Activated CD4-positive, CD25-positive, alpha-beta regulatory T cell treated with anti-CD3 and anti-CD28 coated beads, Interleukin-2, amount 50 U/mL, for 16 hours (primary cell): ENCODE data around the gene KHDC3L.

Experiments
- DNase-seq: peaks from one replicate; pipeline ENCODE4 v3.0.0-alpha.2; 2020; ENCODE audit warnings: low read depth, low spot score

The KHDC3L gene, protein sequence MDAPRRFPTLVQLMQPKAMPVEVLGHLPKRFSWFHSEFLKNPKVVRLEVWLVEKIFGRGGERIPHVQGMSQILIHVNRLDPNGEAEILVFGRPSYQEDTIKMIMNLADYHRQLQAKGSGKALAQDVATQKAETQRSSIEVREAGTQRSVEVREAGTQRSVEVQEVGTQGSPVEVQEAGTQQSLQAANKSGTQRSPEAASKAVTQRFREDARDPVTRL

DNA sequence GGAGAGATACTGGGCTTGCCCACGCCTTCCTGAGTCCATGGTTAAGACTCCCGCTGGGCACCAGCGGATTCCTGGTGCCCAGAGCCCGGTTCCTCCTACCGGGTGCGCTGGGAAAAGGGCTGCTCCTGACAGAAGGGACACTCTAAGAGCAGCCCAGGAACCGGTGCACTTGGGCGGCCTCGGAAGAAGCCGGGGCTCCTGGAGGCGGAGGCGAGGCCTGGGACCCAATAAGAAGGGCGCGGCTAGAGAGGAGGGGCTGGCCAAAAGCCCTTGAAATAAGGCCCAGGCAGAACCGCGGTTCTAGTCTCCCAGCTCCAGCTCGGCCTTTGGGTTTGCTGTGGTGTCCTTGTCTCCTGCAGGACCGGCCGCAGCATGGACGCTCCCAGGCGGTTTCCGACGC, at the start of gene KHDC3L:
TSS of gene KHDC3L (plus strand) at position 301 of the 400 bp plus-strand sequence. CDS start at position 373, 72 bp downstream.
- no peak for DNase-seq

DNA sequence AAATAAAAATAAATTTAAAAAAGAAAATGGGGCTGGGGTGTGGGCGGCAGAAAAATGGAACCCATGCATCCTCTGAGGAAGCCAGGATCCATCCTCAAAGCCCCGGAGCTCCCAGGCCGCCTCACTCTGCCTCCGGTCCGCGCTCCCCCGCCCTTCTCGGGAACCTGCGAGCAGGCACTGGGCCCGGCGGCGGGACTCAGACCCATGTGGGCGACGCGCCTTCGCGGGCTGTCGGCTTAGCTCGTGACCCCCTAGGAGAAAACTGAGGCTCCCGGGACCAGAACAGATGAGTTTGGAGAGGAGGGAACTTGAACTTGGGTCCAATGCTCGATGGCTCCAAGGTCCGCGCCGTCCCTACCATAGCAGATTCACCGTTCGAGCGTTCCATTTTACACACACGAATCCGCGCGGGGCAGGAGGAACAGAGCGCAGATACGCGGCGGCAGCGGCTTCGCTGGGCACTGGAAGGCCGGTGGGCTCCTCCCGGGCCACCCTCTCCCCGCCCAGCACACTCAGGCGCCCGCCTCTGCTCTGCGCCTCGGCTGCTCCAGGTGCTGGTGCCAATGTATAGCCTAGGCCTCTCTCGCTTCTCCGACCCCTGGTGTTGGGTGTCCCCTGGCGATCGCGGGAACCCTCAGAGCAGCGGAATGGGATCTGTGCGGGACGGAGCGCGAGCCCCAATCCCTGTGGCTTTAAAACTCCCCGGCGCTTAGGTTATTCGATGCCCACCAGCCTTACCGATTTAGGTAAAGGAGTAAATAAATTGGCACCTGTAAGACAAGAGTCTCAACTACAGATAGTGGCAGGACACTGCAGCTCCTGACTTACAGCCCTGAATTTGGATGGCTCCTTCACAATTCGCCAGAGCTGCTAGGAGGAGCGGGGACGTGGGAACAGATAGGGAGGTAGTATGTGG, 47.6 kb upstream of the KHDC3L start:
- DNase-seq: no peak

DNA sequence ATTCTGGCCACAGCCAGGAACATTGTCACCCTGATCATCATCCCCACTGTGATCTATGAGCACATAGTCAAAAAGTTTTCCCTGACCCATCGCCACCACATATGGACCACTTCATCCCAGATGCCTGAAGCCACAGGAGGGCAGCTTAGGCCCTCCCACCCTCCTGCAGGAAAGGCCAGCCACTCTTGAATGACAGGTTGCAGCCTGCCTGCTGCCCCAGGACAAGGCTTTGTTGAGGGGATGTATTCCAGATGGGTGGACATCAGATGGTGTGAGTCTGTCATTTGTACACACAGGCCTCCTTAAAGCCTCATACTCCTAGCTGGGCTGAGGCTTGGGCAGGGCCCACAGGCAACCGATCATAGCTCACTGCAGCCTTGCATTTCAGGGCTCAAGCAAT, 39.1 kb upstream of the KHDC3L start:
- DNase-seq: no peak

DNA sequence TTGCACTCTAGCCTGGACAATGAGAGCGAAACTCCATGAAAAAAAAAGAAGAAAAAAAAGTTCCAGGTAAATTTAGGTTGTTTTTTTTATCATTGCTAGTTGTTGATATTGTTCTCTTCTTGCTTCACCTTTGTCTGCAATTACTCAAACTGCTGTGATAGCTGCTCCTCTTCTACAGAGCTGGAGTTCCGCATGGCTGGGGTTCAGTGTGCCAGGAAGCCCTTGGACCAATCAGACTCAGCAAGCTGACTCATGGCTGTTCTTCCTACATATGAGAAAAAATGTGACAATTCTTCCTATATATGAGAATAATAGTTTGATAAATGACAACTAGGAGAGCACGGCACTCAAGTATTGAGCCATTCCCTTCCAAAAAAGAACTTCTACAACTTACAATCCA, 36.8 kb upstream of the KHDC3L start:
- no peak for DNase-seq

DNA sequence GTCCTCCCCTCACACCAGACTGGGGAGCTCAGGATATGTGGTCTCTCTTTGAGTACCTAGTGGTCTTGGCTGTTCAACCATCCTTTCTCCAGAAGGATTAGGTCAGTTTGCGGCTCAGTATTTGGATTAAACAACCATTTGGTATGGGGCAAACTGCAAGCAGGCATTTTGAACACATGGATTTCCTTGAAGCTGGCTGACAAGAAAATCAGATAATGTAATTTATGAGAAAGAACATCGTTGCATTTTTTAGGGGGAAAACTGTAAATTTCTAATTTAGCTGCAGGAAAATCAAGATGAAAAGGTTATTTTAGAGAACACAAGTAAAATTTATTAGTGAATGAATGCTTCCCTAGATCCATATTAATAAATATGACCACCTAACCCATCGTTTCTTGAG, 33.7 kb upstream of the KHDC3L start:
- DNase-seq: no peak

DNA sequence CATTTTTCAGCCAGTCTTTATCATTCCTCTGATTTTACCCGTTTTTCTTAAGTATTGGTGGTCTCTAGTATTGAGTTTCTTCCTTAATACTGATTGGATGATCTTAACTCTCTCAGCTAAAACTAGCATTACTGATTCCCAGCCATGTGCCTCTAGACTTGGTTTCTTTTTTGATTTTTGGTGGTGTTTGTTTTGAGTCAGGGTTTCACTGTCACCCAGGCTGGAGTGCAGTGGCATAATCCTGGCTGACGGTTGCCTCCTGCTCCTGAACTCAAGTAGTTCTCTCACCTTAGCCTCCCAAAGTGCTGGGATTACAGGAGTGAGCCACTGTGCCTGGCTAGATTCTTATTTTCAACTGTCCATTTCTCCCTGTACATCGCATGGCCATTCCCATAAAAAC, 33.3 kb upstream of the KHDC3L start:
- no peak for DNase-seq

DNA sequence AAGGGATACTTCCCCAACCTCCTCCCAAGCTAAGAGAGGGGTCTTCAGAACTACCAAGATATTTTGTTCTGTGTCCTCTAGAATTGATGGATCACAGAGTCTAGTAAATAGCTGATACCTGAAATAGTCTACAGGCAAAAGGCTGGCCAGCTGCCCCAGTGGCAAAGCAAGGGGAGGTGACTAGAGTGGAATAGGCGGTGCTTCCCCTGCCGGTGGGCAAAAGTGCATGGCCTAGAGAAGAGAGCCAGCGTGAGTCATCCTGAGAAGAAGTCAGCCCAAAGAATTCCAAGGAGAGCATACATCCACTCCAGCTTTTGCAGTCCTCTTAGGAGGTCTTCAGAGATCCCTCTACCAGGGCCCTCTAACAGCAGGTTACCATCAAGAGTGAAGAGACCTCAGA, 23.1 kb upstream of the KHDC3L start:
- DNase-seq: no peak

DNA sequence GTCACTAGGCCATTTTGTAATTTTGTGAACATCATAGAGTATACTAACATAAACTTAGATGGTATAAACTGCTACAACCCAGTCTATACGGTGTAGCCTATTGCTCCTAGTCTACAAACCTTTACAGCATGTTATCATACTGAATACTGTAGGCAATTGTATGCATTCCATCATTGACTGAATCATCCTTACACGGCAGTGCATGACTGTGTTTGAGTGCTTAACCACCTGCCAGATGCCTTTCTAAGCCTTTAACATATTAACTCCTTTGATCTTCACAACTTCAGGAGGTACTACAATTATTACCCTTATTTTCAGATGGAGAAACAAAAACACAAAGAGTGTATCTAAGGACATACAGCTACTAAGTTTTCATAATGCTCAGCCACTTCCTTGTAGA, 22.4 kb upstream of the KHDC3L start:
- no peak for DNase-seq

DNA sequence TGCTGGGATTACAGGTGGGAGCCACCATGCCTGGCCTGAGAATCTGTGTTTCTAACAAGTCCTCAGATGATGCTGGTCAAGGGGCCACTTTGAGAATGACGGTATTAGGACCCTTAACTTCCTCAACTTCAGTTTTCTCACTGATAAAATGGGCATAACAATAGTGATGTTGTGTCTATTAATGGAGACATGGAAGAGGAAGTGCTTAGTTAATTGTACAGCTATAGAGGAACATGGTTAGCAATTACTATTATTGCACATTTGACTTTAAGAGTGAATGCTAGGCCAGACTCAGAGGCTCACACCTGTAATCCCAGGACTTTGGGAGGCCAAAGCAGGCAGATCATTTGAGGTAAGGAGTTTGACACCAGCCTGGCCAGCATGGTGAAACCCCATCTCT, 21.1 kb upstream of the KHDC3L start:
- no peak for DNase-seq

DNA sequence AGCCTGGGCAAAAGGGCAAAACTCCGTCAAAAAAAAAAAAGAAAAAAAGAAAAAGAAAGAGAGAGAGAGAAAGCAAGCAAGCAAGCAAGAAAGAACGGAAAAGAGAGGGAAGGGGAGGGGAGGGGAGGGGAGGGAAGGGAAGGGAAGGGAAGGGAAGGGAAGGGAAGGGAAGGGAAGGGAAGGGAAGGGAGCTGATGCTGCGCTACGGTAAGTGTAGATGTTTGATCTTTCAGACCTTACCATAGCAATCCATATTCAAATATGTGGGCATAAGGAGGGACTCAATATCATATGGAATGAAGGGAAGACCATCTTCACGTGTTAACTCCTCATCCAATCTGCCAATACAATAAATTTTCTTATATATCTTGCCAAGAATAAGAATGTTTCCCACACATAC, 20.3 kb upstream of the KHDC3L start:
- DNase-seq: no peak

DNA sequence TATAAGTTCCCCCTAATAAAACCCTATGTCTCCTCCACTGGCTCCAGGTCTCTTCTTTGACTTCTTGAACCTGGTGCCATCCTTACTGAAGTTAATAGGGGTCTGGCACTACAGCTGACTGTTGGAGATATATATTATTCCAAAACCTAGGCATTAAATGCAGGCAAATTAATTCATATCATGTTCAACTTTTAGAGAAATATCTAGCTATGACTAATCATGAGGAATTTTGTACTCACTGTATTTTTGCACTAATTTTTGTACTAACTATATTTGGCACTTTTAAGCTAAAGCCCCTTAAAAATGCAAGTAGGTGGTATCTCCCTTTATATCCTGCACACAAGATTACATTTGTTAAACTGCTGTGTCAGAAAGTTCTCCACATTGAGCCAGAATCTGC, 19.3 kb upstream of the KHDC3L start:
- DNase-seq: no peak

DNA sequence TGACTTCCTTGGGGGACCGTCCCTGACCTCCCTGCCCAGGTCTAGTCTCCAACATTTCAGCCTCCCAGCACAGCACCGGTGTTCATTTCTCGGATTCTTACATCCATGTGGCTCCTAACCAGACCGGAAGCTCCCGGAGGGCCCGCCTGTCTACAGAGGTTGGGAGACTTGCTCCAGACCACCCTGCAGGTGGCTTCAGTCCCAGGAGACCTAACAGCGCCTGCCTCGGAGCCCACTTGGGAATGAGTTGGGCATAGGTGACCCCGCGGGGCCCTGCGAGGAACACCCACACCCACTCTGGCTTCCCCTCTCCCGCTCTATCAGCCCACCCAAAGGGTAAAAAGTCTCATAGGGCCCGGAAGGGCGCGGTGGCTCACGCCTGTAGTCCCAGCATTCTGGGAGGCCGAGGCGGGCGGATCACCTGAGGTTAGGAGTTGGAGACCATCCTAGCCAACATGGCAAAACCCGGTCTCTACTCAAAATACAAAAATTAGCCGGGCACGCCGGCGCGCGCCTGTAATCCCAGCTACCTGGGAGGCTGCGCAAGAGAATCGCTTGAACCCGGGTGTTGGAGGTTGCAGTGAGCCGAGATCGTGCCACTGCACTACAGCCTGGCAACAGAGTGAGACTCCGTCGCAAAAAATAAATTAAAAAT, 13.8 kb upstream of the KHDC3L start:
- no peak for DNase-seq

DNA sequence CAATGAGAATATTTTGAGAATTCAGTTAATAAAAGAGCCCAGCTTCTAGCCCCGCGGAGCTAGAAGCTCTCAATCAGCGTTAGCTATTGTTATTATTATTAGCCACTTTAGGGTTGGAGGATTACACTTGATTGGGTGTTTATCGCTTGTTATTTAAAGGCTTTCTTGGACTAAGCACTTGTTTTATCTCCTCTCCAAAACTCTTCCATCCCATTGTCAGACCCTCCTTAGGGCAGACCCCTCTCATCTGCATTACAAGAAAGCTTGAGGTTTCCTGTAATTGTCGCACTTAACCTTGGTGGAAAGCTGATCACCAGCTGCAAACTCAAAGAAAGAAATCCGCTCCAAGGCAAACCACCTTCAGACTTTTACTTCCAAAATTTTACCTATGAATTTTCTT, 13.1 kb upstream of the KHDC3L start:
- DNase-seq: no peak

DNA sequence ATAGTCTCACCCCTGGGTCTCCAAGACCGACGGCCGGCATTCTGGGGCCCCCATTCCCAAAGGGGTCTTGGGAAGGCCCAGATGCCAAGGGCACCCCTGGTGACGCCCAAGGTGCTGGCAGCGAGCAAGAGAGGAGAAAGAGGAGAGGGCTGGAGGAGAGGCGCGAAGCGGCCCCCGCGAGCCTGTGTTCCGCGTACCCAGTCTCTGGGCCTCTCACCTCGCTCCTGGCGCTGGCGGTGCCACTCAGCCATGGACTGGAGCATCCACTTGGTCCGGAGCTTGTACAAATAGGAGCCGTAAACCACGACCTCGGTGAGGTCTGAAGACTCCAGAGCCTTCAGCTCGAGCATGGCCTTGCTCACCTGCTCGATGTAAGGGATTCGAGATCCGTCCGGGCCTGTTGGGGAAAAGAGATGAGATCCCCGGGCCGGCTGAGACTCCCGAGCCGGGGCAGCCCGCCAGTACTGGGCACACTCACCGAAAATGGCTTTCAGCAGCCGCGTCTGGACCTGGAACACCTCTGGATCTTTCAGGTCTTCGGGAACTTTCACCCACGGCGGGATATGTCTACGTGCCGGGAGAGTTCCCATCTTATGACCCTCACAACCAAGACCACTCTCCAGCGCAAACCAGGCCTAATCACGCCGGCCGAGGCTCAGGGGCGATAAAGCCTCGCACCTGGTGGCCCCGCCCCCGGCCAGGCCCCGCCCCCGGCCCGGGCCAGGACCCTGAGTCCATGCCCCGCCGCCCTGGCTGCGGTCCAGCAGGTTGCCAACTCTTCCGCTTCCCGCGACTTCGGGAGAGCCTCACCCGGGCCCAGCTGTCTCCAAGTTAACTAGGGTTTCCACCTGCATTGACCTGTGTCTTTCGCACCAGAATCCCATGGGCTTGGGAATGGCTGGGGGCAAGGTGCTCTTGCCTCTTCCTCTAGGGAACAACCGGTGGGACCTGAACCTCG, 8.5 kb upstream of the KHDC3L start, which contains the start of gene DPPA5:
TSS of gene DPPA5 (minus strand) at position 641 of the 958 bp plus-strand sequence. CDS start at position 590, 51 bp downstream.
- DNase-seq: no peak

DNA sequence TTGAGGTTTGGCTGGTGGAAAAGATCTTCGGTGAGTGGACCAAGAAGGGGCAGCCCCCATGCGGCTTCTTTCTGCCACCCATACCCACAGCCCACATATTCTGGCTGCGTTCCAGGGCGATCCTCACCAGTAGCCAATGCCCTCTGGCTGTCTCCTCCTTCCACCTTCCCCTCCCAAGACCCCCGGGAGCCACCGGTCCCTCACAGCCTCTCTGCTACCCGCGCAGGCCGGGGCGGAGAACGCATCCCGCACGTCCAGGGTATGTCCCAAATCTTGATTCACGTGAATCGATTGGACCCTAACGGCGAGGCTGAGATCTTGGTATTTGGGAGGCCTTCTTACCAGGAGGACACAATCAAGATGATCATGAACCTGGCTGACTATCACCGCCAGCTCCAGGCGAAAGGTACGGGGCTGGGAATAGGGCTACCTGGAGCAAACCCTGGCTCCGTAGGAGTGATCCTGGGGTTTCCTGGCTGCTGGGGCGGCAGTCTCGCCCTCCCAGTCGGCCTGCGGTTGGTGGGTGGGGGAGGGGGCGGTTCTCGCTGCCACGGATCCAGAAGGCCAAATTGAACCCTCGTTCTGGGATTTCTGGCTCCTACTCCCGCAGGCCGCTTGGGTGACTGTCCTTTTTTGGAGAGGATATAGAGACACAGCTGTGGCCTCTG, 545 bp downstream of the KHDC3L start:
- no peak for DNase-seq

DNA sequence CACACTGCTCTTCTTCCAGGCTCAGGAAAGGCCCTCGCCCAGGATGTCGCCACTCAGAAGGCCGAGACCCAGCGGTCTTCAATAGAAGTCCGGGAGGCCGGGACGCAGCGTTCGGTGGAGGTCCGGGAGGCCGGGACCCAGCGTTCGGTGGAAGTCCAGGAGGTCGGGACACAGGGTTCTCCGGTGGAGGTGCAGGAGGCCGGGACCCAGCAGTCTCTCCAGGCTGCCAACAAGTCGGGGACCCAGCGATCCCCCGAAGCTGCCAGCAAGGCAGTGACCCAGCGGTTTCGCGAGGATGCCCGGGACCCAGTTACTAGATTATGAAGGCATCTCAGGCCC, 1.0 kb downstream of the KHDC3L start:
- DNase-seq: no peak

DNA sequence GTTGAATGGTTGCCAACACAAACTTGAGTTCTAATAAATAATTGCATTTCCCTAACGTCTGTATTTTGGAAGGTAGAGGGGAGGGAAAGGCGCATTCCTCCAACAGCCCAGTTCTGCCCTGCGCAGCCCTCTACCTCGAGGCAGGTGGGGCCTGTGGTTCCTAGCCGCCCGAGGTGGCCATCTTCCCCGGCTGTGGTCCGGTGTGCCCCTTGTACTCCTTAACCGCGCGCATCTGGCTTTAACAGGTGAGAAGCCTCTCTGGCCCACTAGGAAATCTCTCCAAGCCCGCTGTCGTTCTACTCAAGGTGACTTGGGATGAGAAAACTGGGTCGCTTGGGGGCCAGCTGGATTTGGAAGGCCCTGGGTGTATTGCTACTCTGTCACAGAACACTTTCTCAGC, 1.7 kb downstream of the KHDC3L start:
- DNase-seq: no peak

DNA sequence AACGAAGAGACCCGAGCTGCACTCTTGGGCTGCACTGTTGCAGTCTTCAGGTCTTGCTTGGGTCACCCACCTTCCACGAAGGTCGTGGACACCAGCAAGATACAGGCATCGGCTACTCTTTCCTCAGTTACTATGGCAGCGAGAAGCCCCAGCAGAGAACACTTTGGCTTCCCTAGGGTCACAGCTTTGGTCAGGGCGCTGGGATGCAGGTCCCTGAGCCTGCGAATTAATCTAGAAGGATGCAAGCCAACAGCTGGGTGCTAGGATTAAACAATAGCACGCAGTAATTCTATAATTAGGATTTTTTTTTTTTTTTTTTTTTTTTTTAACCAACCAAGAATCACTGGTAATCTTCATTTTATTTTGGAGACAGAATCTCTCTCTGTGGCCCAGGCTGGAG, 2.1 kb downstream of the KHDC3L start:
- no peak for DNase-seq

DNA sequence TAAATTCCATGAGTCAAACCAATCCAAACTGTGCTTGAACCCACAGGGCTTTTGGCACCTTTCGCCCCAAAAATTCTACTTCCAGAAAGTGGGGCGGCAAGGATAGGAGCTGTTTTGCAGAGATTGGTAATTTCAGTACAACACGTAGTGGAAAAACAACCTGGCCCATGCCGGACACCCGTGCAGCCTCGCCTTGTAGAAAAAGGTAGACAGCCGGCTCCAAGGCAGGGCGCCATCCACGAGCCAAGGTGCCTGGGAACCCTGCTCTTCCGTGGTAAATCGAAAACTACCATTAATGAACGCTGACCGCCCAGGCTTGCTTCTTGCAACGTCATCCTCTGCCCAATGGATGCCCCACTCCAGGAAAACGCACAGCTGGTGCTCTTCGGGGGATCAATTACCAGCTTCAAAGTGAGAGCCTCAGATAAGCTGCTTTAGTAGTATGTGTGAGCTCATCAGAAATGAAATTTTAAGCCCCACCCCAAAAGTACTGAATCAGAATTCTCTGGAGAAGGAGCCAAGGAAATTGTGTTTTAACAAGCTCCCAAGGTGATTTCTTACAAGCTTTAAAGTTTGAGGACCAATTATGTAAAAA, 5.4 kb downstream of the KHDC3L start:
- DNase-seq: no peak

DNA sequence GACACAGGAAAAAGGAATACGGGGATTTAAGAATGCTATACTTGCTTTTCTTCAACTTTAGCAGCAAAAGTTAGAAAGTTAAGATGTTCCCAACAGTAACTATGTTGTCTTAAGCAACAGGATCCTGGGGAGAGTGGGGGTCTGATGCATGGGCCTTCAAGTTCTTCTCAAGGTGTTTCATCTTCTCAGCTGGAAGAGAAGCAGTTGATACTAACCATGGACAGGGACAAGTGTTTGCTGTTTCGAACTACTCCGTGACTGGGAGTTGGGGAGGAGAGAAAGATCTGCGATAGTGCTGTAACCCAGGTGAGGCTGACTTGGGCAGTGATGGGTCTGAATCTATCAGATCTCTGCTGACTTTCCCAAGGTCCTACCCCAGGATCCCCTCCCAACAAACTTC, 6.2 kb downstream of the KHDC3L start:
- DNase-seq: no peak

DNA sequence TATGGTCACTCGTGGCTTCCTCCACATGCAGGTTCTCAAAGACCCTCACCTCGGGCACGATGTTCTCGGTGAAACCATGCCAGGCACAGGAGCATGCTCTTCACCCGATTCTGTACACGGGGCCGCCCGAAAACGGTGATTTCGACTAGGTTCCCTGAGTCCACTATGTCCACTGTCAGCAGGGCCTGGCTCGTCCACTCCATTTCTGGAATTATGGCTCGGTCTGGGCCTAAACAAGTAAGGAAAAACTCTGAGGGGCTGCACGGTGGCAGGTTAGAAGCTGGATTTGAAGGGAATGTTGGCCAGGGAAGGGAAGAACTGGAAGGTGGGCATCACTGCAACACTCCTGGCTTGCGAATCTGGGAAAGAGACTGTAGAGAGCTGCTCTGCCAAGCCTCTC, 6.7 kb downstream of the KHDC3L start:
- no peak for DNase-seq
